ENCODE results near the gene SERP2. TPM values are rescaled to one million over a fixed set of nuclear protein-coding genes. Genes with fewer than 3 reads are reported as not detected.

Gene SERP2
- total RNA-seq, 1 donor from 2014 or later, result 2.4 TPM

- Histone ChIP-seq H2AFZ (ENCODE audit: low read depth, low read length) (no peak overlapping the region), H3K36me3 (ENCODE audit: insufficient read depth, low read length) (no peaks in the 10 kb centered on the region), H3K4me1 (ENCODE audit: insufficient read depth, low read length) (no peaks in the 10 kb centered on the region), H4K20me1 (ENCODE audit: insufficient read depth, low read length) (no peaks in the 10 kb centered on the region), H3K4me3 (ENCODE audit: insufficient read depth, low read depth, low read length) (no peak overlapping the region), H3K9ac (ENCODE audit: low read length) (no peak overlapping the region), H3K27me3 (ENCODE audit: insufficient read depth, low read length) (no peaks in the 10 kb centered on the region), H3K9me3 (ENCODE audit: insufficient read depth, low read depth, low read length) (no peaks in the 10 kb centered on the region), H3K27ac (ENCODE audit: low read depth, low read length) (no peak overlapping the region), H3K4me2 (ENCODE audit: low read length) (no peak overlapping the region), H3K79me2 (ENCODE audit: insufficient read depth, low read length) (no peaks in the 10 kb centered on the region)
- TF ChIP-seq EZH2 (IDR thresholded peaks at IDR 0.05; ENCODE audit: insufficient read depth, low read length) (no peak), CTCF (IDR thresholded peaks at IDR 0.05; ENCODE audit: insufficient read depth, low read depth, low read length) (no peak)
- H3K27ac Mint-ChIP-seq (ENCODE audit: unreplicated experiment), result no peak overlapping the region
- no peaks in the 10 kb centered on the region for H3K27me3 Mint-ChIP-seq (ENCODE audit: low read depth, unreplicated experiment)
- FAIRE-seq (no peak), DNase-seq (ENCODE audit: low read depth) (no peak)
- H3K4me3 Mint-ChIP-seq (ENCODE audit: unreplicated experiment), result no peak overlapping the region
- H3K36me3 Mint-ChIP-seq (ENCODE audit: low read depth, unreplicated experiment), result no peaks in the 10 kb centered on the region
- H3K4me1 Mint-ChIP-seq (ENCODE audit: low read depth, unreplicated experiment), result no peaks in the 10 kb centered on the region
- peaks cover 8% of the 10 kb centered on the region for H3K9me3 Mint-ChIP-seq (ENCODE audit: unreplicated experiment)
Measured at GRCh38 chr13:44340508-44340907, 33.1 kb upstream of the SERP2 start.

GRCh38 chr13:44342741-44343140 is 30.9 kb upstream of the SERP2 start:
- Histone ChIP-seq H3K79me2 (ENCODE audit: insufficient read depth, low read length) (no peaks in the 10 kb centered on the region), H3K4me3 (ENCODE audit: insufficient read depth, low read depth, low read length) (no peak overlapping the region), H3K36me3 (ENCODE audit: insufficient read depth, low read length) (no peaks in the 10 kb centered on the region), H3K9me3 (ENCODE audit: insufficient read depth, low read depth, low read length) (no peaks in the 10 kb centered on the region), H3K4me1 (ENCODE audit: insufficient read depth, low read length) (no peaks in the 10 kb centered on the region), H3K9ac (ENCODE audit: low read length) (no peak overlapping the region), H4K20me1 (ENCODE audit: insufficient read depth, low read length) (no peaks in the 10 kb centered on the region), H2AFZ (ENCODE audit: low read depth, low read length) (no peak overlapping the region), H3K27me3 (ENCODE audit: insufficient read depth, low read length) (no peaks in the 10 kb centered on the region), H3K27ac (ENCODE audit: low read depth, low read length) (no peak overlapping the region), H3K4me2 (ENCODE audit: low read length) (no peak overlapping the region)
- H3K4me3 Mint-ChIP-seq (ENCODE audit: unreplicated experiment), result no peak overlapping the region
- H3K27ac Mint-ChIP-seq (ENCODE audit: unreplicated experiment), result no peak overlapping the region
- no peaks in the 10 kb centered on the region for H3K36me3 Mint-ChIP-seq (ENCODE audit: low read depth, unreplicated experiment)
- FAIRE-seq (no peak), DNase-seq (ENCODE audit: low read depth) (no peak)
- H3K27me3 Mint-ChIP-seq (ENCODE audit: low read depth, unreplicated experiment), result no peaks in the 10 kb centered on the region
- TF ChIP-seq EZH2 (IDR thresholded peaks at IDR 0.05; ENCODE audit: insufficient read depth, low read length) (no peak), CTCF (IDR thresholded peaks at IDR 0.05; ENCODE audit: insufficient read depth, low read depth, low read length) (no peak)
- peaks cover 8% of the 10 kb centered on the region for H3K9me3 Mint-ChIP-seq (ENCODE audit: unreplicated experiment)
- H3K4me1 Mint-ChIP-seq (ENCODE audit: low read depth, unreplicated experiment), result no peaks in the 10 kb centered on the region

GRCh38 chr13:44346534-44346933 is 27.1 kb upstream of the SERP2 start:
- Mint-ChIP-seq H3K27ac (ENCODE audit: unreplicated experiment) (no peak overlapping the region), H3K9me3 (ENCODE audit: unreplicated experiment) (no peaks in the 10 kb centered on the region), H3K36me3 (ENCODE audit: low read depth, unreplicated experiment) (peaks cover 2% of the 10 kb centered on the region), H3K27me3 (ENCODE audit: low read depth, unreplicated experiment) (peaks cover 2% of the 10 kb centered on the region), H3K4me3 (ENCODE audit: unreplicated experiment) (no peak overlapping the region), H3K4me1 (ENCODE audit: low read depth, unreplicated experiment) (no peaks in the 10 kb centered on the region)
- H2AFZ ChIP-seq (ENCODE audit: low read depth, low read length), result no peak overlapping the region
- DNase-seq (ENCODE audit: low read depth) (no peak), FAIRE-seq (no peak)
- H3K4me1 ChIP-seq (ENCODE audit: insufficient read depth, low read length), result no peaks in the 10 kb centered on the region
- no peak overlapping the region for H3K27ac ChIP-seq (ENCODE audit: low read depth, low read length)
- no peaks in the 10 kb centered on the region for H3K27me3 ChIP-seq (ENCODE audit: insufficient read depth, low read length)
- no peak overlapping the region for H3K4me3 ChIP-seq (ENCODE audit: insufficient read depth, low read depth, low read length)
- H3K9me3 ChIP-seq (ENCODE audit: insufficient read depth, low read depth, low read length), result no peaks in the 10 kb centered on the region
- TF ChIP-seq EZH2 (IDR thresholded peaks at IDR 0.05; ENCODE audit: insufficient read depth, low read length) (no peak), CTCF (IDR thresholded peaks at IDR 0.05; ENCODE audit: insufficient read depth, low read depth, low read length) (no peak)
- H3K9ac ChIP-seq (ENCODE audit: low read length), result no peak overlapping the region
- H3K79me2 ChIP-seq (ENCODE audit: insufficient read depth, low read length), result no peaks in the 10 kb centered on the region
- no peak overlapping the region for H3K4me2 ChIP-seq (ENCODE audit: low read length)
- H4K20me1 ChIP-seq (ENCODE audit: insufficient read depth, low read length), result no peaks in the 10 kb centered on the region
- no peaks in the 10 kb centered on the region for H3K36me3 ChIP-seq (ENCODE audit: insufficient read depth, low read length)
